PC-9 (cell line): Measurements from ENCODE around the gene MVB12B.

Experiments
- EZH2 ChIP-seq: fragments of 200-600 bp; sonication (generic); IDR thresholded peaks from 2 replicates; pipeline ENCODE4 v1.8.0; 2017; ENCODE audit warnings: antibody characterized with exemption, low read depth
- TF ChIP-seq, protein P1 (sequence below): fragments of 200-600 bp; sonication (generic); conservative IDR thresholded peaks from 2 replicates; pipeline ENCODE4 v1.6.1; 2017; ENCODE audit warnings: mixed run types, antibody characterized with exemption, mild to moderate bottlenecking, moderate library complexity

DNA sequence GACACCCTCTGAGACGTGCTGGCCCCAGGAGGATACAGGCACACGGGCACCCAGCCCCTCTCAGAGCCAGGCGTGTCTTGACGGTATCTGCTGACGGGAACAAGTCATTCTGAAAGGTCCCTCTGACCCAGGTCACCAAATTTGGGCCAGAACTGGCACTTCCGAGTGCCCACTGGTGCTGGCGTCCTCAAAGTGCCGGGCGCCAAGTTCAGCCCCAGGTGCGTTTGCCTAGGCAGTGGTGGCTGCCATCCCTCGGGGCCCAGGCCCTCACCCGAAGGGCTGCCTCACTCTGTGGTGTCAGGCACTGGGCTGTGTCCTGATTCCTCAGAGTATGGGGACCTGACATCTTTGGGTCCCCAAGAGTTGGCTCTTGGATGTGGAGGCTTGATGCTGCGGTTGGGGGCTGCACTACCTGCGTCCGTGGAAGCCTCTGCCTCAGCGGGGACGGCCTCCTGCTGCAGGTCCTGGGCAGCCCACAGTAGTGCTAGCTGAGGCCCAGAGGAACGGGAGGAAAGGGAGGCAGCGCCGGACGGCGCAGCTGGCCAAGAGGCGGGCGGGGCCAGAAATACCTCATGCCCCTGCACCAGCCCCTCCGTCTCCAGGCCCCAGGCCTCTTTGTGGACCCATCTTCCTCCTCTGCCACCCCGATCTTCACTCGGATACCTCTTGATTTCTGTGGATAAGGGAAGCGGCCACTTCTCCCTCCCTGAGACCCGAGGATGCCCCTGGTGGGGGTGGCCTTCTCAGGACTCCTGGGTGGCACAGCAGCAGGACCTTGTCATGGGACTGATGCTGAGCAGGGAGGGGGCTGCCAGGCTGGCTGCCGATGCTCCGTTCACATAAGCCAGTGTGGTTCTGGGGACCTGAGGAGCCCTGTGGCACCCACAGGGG is 177.7 kb downstream of the MVB12B start:
- no peak for TF ChIP-seq EZH2
- TF ChIP-seq, protein P1, sequence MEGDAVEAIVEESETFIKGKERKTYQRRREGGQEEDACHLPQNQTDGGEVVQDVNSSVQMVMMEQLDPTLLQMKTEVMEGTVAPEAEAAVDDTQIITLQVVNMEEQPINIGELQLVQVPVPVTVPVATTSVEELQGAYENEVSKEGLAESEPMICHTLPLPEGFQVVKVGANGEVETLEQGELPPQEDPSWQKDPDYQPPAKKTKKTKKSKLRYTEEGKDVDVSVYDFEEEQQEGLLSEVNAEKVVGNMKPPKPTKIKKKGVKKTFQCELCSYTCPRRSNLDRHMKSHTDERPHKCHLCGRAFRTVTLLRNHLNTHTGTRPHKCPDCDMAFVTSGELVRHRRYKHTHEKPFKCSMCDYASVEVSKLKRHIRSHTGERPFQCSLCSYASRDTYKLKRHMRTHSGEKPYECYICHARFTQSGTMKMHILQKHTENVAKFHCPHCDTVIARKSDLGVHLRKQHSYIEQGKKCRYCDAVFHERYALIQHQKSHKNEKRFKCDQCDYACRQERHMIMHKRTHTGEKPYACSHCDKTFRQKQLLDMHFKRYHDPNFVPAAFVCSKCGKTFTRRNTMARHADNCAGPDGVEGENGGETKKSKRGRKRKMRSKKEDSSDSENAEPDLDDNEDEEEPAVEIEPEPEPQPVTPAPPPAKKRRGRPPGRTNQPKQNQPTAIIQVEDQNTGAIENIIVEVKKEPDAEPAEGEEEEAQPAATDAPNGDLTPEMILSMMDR: no peak
